Lower lobe of right lung (tissue), 2 donors: ENCODE results near the gene SNRPA. TPM values are rescaled to one million over a fixed set of nuclear protein-coding genes. Genes with fewer than 3 reads are reported as not detected.

Experiments
- ATAC-seq, 2 donors: fragments of 200-7000 bp; cut with Tn5 transposase; one replicate each; pipeline ENCODE4 v1.9.1; 2020 to 2022; ENCODE audit warnings: mild to moderate bottlenecking in 2 of 2, moderate library complexity in 2 of 2
- DNase-seq: peaks from one replicate; pipeline ENCODE4 v3.0.0-alpha.2; 2020
- H3K27ac ChIP-seq: fragments of 200-600 bp; one replicate; pipeline ENCODE4 v1.8.0; 2022
- H3K27me3 ChIP-seq: fragments of 200-600 bp; one replicate; pipeline ENCODE4 v1.8.0; 2022; ENCODE audit warnings: low read depth
- H3K36me3 ChIP-seq: fragments of 200-600 bp; one replicate; pipeline ENCODE4 v1.8.0; 2022; ENCODE audit warnings: mild to moderate bottlenecking
- H3K4me1 ChIP-seq: fragments of 200-600 bp; one replicate; pipeline ENCODE4 v1.8.0; 2022
- H3K4me3 ChIP-seq: fragments of 200-600 bp; one replicate; pipeline ENCODE4 v1.8.0; 2022; ENCODE audit warnings: mild to moderate bottlenecking
- H3K9me3 ChIP-seq: fragments of 200-600 bp; one replicate; pipeline ENCODE4 v1.8.0; 2022
- CTCF ChIP-seq: fragments of 200-600 bp; IDR thresholded peaks from one replicate; pipeline ENCODE4 v1.8.0; 2022; ENCODE audit warnings: antibody characterized with exemption, mild to moderate bottlenecking
- intact Hi-C: fragments of 100-400 bp; cut with DNase I; formaldehyde crosslinking; loops from one replicate; pipeline ENCODE4 v1.11.0; 2022
- long read RNA-seq: library from polyadenylated mRNA; unstranded; transcript quantifications from one replicate; pipeline ENCODE4 v2.0.0, GENCODE V29; 2021
- total RNA-seq: library from RNA; stranded (reverse); fragmentation: NEBNext Ultra II Directional; extraction: Animal tissue kit (Norgen Biotek cat#: 25700); gene quantifications from one replicate; pipeline ENCODE4 v1.2.1, GENCODE V29; 2021
- donor health status: DM: no; HTN: yes; CAD: no; lungs with severe emphysema.

Gene SNRPA
- 44.8 TPM for total RNA-seq
- long read RNA-seq, transcript SNRPA-201 (6 exons, 1,621 nt): major isoform, 18 of 29 reads
- long read RNA-seq, partial matches to known transcripts: 7 of 29 reads
- long read RNA-seq, other reads (novel, unspliced or antisense): 4 of 29 reads

GRCh38 chr19:40750874-40751537 lies at the start of gene SNRPA:
Gene SNRPA, plus strand, starts transcription at chr19:40751203. Its CDS starts 206 bp downstream, at chr19:40751409.
- no peak for TF ChIP-seq CTCF
- Histone ChIP-seq H3K4me1 (peaks cover 65% of the 10 kb centered on the region), H3K36me3 (peaks cover 19% of the 10 kb centered on the region), H3K27me3 (no peaks in the 10 kb centered on the region), H3K27ac (peak within 1 kb of the TSS; percentile 93), H3K4me3 (peak within 1 kb of the TSS; percentile 63), H3K9me3 (no peaks in the 10 kb centered on the region)
- intact Hi-C loops: no loop called here
- peak; percentile 98 for DNase-seq
- ATAC-seq: peak; percentile 91 to 92

GRCh38 chr19:40701758-40702157 lies 49.2 kb upstream of the SNRPA start:
- no peak for ATAC-seq
- no peak for TF ChIP-seq CTCF
- DNase-seq: no peak
- intact Hi-C loops: no loop called here
- Histone ChIP-seq H3K4me1 (no peaks in the 10 kb centered on the region), H3K9me3 (no peaks in the 10 kb centered on the region), H3K36me3 (peaks cover 79% of the 10 kb centered on the region), H3K27me3 (no peaks in the 10 kb centered on the region), H3K4me3 (no peak overlapping the region), H3K27ac (no peak overlapping the region)

GRCh38 chr19:40702337-40703012 lies 48.5 kb upstream of the SNRPA start:
- intact Hi-C loops: no loop called here
- no peak for TF ChIP-seq CTCF
- Histone ChIP-seq H3K4me3 (no peak overlapping the region), H3K4me1 (no peaks in the 10 kb centered on the region), H3K36me3 (peaks cover 79% of the 10 kb centered on the region), H3K27ac (no peak overlapping the region), H3K27me3 (no peaks in the 10 kb centered on the region), H3K9me3 (no peaks in the 10 kb centered on the region)
- DNase-seq: no peak
- no peak for ATAC-seq

- Histone ChIP-seq H3K36me3 (peaks cover 87% of the 10 kb centered on the region), H3K27me3 (no peaks in the 10 kb centered on the region), H3K27ac (no peak overlapping the region), H3K4me1 (no peaks in the 10 kb centered on the region), H3K9me3 (no peaks in the 10 kb centered on the region), H3K4me3 (no peak overlapping the region)
- TF ChIP-seq CTCF: no peak
- intact Hi-C loops: no loop called here
- ATAC-seq (no peak), DNase-seq (no peak)
Observed at GRCh38 chr19:40703029-40703755, 47.8 kb upstream of the SNRPA start.

- H3K4me1 ChIP-seq: no peaks in the 10 kb centered on the region
- peaks cover 97% of the 10 kb centered on the region for H3K36me3 ChIP-seq
- no peak for TF ChIP-seq CTCF
- H3K9me3 ChIP-seq: no peaks in the 10 kb centered on the region
- no peak for DNase-seq
- H3K27me3 ChIP-seq: no peaks in the 10 kb centered on the region
- no peak overlapping the region for H3K27ac ChIP-seq
- intact Hi-C loops: no loop called here
- ATAC-seq: no peak
- no peak overlapping the region for H3K4me3 ChIP-seq
Observed at GRCh38 chr19:40704491-40705361, 46.3 kb upstream of the SNRPA start.
